Activated CD4-positive, alpha-beta T cell treated with anti-CD3 and anti-CD28 coated beads, Interleukin-10, Interleukin-2, amounts not matched to agents 100 ng/mL and 50 ng/mL, durations not matched to agents 16 hours and 8 hours (primary cell): Measurements from ENCODE around the gene FNBP1L.

ENCODE experiments used
- DNase-seq: peaks from one replicate; pipeline ENCODE4 v3.0.0-alpha.2; 2020

Gene FNBP1L

DNA sequence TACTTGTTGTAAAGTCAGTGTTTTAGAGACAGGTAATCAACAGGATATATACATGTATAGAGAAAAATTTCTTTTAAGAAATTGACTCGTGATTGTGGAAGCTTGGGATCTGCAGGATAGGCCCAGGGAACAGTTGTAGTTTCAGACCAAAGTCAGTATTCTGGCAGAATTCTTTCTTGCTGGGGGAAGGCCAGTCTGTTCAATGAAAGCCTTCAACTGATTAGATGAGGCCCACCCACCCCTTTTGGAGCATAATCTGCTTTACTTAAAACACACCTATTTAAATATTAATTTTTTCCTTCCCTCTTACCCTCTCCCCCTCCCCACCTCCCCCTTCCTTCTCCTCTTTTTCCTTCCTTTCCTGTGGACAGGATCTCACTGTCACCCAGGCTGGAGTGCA, 48.0 kb downstream of the FNBP1L start:
- DNase-seq = no peak

DNA sequence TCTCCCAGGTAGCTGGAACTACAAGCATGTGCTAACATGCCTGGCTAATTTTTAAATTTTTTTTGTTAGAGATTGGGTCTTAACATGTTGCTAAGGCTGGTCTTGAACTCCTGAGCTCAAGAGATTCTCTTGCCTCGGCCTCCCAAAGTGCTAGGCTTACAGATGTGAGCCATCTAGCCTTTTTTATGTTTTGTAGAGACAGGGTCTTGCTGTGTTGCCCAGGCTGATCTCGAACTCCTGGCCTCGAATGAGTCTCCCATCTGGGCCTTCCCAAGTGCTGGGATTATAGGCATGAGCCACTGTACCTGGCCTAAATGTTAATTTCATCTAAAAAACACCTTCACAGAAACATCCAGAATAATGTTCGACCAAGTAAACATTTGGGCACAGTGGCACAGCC, 48.6 kb downstream of the FNBP1L start:
- DNase-seq = no peak

DNA sequence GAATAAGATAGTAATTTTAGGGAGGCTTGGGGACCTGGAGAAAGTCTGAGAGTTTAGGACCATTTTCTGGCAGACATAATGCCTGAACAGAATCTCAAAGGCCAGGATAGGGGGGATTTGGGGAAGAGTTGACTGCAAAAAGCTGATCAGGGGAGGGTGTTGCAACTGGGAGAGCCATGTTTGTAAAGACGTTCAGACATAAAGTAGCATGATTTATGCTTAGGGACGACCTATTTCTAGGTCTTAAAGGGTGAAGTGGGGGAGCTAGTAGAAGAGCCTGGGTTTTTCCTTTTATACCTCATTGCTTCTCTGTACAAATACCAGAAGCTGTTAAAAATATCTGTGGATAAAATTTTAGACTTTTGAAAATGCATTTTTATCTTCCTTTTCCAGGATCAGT, 51.2 kb downstream of the FNBP1L start:
- DNase-seq = no peak

DNA sequence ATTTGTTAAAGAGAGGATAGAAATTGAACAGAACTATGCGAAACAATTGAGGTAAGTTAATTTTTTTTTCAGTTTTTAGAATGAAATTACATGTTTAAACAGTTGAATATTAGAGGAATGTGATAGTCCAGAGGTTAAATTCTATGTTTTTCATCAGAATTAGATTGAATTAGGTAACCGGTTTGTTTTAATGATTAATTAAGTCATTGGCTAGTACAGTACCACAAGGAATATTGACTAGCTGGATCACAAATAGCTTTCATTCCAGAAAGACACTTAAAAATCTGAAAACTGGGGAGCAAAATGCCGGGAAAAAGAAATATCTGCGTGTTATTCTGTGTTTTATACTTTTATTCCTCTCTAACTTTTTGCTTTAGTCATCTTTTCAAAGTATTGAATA, 51.6 kb downstream of the FNBP1L start:
- DNase-seq = no peak

DNA sequence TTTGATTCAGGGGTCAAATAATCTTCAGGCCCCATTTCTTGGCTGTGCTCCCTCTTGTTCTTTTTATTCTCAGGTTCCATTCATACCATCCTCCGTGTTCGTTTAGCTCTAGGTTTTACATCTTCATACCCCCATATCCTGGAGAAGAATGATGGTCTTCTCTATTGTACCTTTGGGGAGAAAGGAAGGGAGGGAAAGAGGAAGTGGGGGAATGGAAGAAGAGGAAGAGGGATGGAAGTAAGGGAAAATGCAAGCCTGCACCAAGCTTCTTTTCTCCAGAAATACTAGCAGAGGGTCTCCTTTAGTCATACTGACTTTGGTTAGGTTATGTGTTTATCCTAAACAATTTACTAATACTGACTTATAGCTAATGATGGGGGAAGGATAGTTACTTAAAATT, 52.4 kb downstream of the FNBP1L start:
- DNase-seq = no peak

DNA sequence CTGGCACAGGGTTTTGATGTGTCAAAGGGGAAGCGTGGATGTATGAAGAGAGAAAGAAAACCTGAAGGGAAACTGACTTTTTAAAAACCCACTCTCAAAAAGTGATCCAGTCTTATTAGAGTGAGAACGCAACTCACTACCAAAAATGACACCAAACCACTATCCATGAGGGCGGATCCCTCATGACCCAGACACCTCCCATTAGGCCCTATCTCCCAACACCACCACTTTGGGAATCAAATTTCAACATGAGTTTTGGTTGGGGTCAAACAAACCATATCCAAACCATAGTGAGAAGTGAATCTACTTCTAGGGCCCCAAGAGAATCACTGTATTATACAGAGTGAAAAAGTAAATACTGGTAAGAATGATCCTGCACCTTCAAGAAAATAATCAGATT, 53.5 kb downstream of the FNBP1L start:
- DNase-seq = no peak

DNA sequence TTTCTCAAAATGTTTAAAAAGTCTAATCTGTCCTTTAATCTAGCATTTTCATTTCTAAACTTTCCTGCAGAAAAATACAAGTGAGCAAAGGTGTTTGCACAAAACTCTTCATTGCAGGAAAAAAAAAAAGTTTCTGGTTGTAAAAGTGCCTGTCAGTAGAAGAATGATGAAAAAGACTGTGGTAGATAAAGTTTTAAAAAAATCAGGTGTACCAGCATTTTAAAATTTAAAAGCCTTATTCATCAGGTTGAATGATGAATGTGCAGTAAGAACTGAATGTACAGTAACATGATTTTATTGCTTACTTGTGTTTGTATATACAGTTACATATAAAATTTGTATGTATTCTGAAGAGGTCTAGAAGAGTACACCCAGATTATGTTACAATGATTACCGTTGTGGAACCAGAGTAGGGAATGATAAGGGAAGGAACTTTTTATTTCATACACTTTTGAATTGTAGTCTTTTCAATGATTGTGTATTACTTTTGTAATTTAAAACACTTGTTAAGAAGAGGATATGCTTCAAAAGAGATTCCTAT, 54.0 kb downstream of the FNBP1L start:
- DNase-seq = no peak

DNA sequence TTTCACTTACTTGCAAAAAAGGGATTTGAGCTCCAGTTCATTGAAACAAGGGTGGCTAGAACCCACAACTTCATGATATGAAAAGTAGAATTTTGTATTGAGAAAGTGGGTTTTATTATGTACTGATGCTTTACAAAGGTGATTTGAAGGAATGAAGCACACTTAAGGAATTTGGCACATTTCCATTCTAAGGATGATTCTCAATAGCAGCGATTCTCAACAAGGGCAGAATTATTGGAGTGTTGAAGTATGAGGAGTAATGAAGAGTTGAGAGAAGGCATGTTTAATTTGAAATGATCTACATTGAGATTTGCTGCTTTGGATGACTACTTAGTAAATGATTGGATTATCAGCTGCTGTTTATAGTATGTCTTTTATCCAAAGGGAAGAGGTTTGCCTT, 54.7 kb downstream of the FNBP1L start:
- DNase-seq = no peak

DNA sequence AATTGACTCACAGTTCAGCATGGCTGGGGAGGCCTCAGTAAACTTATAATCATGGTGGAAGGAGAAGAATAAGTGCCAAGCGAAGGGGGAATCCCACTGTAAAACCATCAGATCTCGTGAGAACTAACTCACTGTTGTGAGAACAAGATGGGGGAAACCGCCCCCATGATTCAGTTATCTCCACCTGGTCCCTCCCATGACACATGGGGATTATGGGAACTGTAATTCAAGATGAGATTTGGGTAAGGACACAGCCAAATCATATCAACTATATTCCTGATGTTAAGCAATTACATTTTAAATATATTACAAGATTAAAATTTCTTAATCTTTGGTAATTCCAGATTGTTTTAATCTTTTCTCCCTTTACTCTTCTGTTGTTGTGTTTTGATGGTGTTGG, 55.2 kb downstream of the FNBP1L start:
- DNase-seq = no peak

DNA sequence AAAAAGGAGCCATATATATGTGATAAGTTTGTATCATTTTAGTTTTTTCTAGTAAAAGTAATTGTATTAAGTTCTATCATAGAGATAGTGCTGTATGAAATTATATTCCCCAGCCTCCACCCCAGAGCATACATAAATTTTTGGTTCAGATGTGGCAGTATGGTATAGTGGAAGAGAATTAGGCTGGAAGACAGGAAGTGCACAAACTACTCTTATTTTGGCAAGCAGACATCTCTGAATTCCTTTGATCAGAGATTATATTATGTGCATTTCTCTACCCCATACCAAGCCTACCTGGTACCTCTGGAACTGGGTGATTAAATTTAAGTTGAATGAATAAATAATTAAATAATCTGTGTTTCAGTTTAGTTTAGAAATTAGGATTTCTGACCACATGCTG, 55.9 kb downstream of the FNBP1L start:
- no peak for DNase-seq

DNA sequence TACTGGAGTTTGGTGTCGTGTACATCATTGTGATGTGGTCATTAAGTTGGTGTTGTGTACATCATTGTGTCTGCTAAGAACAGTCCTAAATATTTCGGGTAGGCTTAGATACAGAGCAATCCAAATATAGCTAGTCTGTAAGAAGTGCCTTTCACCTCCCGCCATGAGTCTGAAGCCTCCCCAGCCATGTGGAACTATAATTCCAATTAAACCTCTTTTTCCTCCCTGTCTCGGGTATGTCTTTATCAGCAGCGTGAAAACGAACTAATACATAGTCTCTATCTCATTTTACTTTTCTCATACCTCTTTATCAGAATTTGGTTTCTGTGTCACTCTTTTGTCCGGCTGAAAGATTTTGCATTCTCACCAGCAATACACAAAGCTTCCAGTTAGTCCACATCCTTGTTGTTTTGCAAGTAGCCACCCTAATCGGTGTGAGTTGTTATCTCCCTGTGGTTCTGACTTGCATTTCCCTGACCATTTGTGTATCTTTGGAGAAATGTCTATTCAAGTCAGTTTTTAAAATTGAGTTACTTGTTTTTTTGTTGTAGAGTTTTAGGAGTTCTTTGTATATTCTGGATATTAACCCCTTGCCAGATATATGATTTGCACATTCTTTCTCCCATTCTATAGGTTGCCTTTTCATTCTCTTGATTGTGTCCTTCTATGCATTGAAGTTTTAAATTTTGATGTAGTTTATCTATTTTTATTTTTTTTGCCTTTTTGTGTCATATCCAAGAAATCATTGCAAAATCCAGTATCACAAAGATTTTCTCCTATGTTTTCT, 56.5 kb downstream of the FNBP1L start:
- DNase-seq = no peak

DNA sequence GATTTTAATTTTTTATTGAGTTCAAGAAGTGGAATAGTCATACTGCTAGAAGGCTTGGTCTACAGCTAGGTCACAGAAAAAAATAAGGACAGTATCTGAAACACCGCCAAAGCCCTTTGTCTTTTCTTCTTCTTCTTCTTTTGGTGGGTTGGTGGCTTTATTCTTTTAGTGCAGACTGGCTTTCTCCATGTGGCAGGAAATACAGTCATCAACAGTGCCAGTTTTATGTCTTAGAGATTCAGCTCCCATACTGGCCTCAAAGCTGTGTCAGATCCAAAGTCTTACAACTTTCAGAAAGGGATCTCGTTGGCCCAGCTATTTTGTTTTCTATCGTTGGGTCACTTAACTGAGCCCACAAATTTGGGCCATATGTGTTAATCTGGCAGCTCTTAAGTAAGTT, 58.2 kb downstream of the FNBP1L start:
- DNase-seq = no peak

DNA sequence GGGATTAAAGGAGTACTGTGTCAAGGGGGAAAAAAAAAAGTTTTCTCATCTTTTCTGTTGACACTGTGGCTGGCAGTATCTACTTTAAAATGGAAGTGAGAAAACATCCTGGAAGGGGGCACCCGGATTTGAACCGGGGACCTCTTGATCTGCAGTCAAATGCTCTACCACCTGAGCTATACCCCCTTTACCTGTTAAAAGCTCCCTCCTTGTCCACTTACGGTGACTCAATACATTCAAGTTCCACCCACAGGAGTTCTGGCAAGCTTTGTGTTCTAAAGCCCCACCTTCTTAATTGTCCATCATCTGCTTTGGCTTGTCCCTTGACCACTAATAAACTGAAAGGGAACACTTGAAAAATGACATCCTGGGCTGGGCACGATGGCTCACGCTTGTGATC, 68.2 kb downstream of the FNBP1L start:
- DNase-seq = peak; percentile 14

DNA sequence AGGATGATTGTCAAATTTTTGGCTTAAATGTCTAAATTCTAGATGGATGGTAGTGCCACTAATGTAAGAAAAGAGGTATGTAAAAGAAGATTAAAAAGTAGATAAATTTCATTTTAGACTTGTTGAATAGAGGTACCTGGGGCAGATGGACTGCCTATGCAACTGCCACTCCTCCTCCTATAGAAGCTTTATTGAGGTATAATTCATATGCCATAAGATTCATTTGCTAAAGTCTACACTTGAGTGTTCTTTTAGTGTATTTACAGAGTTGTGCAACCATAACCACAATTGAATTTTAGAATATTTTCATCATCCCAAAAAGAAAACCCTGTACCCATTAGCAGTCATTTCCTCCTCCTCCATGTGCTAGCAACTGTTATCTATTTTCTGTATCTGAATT, 70.6 kb downstream of the FNBP1L start:
- no peak for DNase-seq

DNA sequence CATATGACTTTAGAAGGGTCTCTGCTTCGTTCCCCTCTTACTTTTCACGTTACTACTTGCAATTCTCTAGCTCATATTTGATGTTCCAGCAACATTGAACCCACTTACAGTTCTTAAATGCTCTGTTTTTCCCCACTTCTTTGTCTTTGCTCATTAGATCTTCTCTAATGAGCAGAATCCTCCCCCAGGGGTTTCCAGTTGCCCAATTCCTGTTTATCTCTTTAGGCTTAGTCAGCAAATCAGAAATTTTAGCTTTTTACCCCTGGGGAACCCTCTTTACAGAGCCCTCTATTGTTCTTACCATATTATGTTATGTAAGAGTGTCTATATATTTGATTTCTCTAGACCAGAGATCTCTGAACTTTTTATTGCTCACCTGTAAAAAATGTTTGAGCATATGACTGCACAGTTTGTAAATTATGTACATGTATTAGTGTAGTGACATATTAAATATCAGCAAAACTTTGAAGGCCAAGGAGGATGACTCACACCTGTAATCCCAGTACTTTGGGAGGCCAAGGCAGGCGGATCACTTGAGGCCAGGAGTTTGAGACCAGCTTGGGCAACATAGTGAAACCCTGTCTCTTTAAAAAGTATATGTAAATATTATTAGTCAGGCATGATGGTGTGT, 71.4 kb downstream of the FNBP1L start:
- DNase-seq = no peak

DNA sequence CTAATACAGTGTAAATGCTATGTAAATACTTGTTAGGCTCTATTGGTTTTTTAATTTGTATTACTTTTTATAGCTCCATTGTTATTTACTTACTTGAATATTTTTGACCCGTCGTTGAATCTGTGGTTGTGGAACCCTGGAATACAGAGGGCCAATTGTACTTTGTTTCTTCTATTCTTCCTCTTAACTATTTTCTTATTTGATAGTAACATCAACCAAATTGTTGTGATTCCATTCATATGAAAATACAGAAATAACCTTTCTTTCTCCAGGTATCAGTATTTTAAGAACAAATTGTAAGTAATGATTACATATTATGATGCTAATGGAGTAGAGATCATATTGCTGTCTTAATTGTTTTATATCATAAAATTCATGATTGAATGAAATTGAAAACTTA, 73.7 kb downstream of the FNBP1L start:
- no peak for DNase-seq

DNA sequence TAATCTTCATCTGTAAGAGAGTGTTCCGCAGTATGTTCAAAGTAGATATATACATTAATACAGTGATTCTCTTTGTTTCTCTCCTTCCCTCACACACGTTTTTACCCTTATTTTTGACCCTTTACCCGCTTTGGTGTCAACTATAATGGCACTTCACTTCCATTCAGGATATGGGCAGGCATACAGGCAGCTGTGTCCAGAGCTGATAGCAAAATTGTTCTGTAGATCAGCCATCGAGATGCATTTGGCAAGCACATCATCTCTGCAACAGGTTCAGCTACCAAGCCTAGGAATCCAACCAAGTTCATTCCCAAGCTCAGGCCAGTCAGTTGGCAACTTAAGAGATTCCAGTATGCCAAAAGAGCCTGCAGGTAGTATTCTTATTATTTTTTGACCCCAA, 74.8 kb downstream of the FNBP1L start:
- no peak for DNase-seq

DNA sequence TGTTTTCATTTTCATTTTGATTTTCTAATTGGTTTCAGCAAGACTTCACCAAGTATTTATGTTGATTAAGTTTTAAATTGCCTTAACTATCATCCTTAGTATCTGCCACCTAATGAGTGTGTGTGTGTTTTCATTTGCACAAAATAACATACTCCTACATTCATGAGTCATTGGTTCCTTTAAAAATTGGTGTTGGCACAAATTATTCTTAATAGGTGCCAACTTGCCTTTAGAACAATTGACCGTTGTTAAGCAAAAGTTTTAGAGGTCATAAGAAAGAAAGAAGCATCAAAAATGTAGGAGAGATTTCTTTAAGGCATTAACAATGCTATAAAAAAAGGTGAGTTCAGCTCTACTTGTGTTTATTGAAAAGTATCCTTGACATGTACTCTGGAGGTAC, 77.5 kb downstream of the FNBP1L start:
- DNase-seq = no peak

DNA sequence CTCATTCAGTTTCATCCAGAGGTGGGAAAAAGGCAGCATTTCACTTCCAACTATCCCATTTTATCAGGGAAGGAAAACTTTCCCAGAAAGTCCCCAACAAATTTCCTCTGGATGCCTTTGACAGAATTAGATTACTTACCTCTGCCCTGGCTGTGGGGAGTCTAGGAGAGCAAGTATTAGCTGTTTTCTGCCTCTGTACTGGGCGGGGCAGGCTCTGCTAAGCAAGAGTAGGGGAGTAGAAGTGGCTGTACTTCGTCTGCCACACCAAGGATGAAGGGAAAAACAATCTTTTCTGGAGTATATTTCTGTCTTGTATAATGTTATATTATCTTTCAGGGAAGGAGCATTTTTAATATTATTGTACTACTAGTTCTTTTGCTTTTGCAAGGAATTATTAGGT, 78.5 kb downstream of the FNBP1L start:
- no peak for DNase-seq

DNA sequence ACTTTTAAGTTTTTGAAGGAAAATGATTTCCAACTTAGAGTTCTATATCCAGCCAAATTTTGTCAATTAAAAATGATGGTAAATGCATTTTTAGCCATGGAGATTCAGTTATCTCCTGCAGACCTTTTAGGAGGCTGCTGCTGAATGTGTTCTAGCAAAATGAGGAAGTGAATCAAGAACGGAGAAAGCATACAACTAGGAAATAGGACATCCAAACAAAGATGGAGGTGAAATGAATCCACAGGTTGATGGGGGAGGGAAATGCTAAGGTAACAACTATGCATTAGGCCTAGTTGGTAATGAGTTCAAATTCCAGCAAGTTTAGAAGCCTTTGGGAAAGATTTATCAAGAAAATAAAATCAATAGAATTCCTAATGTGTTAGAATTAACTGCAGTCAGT, 80.5 kb downstream of the FNBP1L start:
- no peak for DNase-seq

DNA sequence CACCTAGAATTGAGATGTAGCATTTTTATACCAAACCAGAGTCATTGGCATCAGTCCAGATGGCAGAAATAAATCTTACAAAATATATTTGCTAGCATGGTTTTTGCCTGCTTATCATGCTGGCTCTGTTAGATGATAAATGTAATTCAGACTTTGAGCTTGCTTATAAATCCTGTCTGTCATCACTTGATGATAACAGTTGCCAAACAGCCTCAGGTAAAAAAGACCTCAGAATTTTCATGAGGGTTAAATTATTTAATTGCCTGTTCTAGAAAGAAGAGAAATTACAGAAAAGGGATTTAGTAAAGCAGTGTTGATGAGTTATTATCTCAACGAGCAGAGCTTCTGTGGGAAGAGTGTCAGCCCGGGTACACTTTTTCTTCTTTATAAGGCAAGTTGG, 83.3 kb downstream of the FNBP1L start:
- DNase-seq = no peak

DNA sequence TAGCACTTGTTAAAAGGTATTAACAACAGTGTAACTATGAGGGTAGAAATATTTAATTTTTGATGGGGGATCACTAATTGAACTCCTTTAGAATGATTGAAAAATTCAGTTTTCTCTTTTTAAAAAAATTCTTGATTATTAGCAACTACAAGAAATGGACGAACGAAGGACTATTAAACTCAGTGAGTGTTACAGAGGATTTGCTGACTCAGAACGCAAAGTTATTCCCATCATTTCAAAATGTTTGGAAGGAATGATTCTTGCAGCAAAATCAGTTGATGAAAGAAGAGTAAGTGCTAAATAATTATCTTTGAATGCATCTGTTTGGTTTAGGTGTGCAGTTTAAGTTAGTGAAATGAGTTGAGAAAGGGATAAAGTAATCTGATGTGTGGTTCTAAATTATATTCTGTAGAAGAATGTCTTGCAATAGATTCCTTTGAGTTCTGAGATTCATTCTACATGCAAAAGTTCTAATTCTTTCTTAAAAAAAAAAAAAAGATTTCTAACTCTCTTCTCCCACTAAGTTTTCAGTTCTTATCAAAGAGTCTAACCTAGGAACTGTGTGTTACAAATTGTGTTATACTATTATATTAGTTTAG, 85.0 kb downstream of the FNBP1L start:
- no peak for DNase-seq

DNA sequence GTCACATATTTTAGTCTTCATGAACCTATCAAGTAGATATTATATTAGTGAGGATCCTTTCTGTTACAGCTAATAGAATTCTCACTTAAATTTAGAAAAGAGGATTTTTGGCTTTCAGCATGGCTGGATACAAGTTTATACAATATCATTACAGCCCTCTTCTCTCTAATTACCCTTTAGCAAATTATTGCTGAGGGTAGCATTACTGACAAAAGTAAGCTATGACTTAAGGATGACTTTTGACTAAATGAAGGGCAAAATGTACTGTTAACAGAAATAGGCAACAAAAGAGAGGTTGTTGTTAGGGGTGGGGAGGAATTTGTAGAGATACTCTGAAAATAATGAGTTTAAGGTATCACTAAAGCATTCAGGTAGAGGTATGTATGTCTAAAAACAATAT, 85.8 kb downstream of the FNBP1L start:
- no peak for DNase-seq

DNA sequence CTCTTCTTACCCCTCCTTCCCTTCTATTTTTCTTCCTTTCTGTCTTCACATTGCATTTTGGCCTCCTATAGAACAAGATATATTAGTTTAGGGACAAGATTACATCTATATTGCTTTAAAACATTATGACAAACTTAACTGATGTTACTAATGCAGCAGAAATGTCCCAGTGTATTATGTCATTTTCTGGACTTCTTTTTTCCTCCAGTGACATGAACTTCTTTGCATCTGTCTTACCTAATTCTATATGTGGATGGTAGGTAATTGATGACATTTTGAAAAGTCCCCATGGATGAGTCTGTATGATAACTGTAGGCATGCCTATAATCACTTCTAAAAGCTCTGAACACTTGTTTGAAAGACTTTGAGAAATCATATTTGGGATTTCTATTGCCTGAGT, 89.5 kb downstream of the FNBP1L start:
- DNase-seq = no peak
